Body of pancreas (tissue), 4 donors: ENCODE measurements around the gene MCMBP.

ENCODE experiments used
- POLR2A ChIP-seq, 3 donors: fragments of 450-650 bp; IDR thresholded peaks; one replicate each; pipeline ENCODE4 v1.6.1; 2016; ENCODE audit warnings: antibody characterized with exemption in 3 of 3, mild to moderate bottlenecking in 2 of 3
- TF ChIP-seq, protein P1 (sequence below), 7 experiments: fragments of 450-650 bp in 4 of 7; fragments of 200-600 bp in 3 of 7; sonication (generic) in 3 of 7; IDR thresholded peaks; one replicate each; pipeline ENCODE4 v1.5.1; 2016 to 2019; ENCODE audit warnings: antibody characterized with exemption in 7 of 7

DNA sequence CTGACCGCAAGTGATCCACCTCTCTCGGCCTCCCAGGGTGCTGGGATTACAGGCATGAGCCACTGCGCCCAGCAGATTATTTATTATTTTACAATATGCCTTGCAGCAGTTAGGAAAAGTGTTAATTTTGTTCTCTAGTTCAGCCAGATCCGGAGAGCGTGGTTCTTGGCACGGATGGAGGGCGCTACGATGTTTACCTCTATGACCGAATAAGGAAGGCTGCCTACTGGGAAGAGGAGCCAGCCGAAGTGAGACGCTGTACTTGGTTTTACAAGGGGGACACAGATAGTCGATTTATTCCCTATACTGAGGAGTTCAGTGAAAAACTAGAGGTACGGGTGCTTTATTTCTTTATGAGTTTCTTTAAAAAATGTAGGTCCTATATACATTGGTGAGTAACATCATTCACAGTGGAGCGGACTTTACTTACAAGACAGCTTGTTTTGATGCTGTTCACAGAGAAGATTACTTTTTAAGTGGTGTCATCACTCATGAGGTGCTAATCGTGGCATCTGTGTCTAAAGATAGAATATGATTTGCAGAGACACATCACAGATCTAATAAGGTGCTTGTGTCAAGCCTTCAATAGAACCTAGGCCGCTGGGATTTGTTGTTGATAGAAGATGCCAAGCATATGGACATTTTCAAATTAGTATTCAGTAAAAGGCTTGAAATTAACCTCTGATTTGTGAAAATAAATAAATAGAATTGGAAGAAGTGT lies 31.5 kb upstream of the MCMBP start:
- no peak for TF ChIP-seq POLR2A (IDR thresholded peaks at IDR 0.05)
- TF ChIP-seq, protein P1, sequence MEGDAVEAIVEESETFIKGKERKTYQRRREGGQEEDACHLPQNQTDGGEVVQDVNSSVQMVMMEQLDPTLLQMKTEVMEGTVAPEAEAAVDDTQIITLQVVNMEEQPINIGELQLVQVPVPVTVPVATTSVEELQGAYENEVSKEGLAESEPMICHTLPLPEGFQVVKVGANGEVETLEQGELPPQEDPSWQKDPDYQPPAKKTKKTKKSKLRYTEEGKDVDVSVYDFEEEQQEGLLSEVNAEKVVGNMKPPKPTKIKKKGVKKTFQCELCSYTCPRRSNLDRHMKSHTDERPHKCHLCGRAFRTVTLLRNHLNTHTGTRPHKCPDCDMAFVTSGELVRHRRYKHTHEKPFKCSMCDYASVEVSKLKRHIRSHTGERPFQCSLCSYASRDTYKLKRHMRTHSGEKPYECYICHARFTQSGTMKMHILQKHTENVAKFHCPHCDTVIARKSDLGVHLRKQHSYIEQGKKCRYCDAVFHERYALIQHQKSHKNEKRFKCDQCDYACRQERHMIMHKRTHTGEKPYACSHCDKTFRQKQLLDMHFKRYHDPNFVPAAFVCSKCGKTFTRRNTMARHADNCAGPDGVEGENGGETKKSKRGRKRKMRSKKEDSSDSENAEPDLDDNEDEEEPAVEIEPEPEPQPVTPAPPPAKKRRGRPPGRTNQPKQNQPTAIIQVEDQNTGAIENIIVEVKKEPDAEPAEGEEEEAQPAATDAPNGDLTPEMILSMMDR (IDR thresholded peaks at IDR 0.05), result no peak
